Glutamatergic neuron (in vitro differentiated cells): ENCODE measurements around the gene EPB41L4B. TPM values are rescaled to one million over a fixed set of nuclear protein-coding genes. Genes with fewer than 3 reads are reported as not detected.
"Not testable (repeated sequence)": the region's sequence is repeated elsewhere in the genome, so short reads cannot be mapped to it uniquely, and the experiment has no call there.

Experiments
- DNase-seq: peaks from one replicate; pipeline ENCODE4 v3.0.0; 2022
- H3K27ac Mint-ChIP-seq: one replicate; pipeline ENCODE4 v1.8.0; 2020; ENCODE audit warnings: mild to moderate bottlenecking, mixed read lengths, inconsistent platforms; ENCODE audit not compliant: unreplicated experiment
- H3K27me3 Mint-ChIP-seq: one replicate; pipeline ENCODE4 v1.8.0; 2020; ENCODE audit warnings: mild to moderate bottlenecking, moderate library complexity, mixed read lengths, inconsistent platforms; ENCODE audit not compliant: unreplicated experiment
- H3K36me3 Mint-ChIP-seq: one replicate; pipeline ENCODE4 v1.8.0; 2020; ENCODE audit warnings: mild to moderate bottlenecking, mixed read lengths, inconsistent platforms; ENCODE audit not compliant: unreplicated experiment
- H3K4me1 Mint-ChIP-seq: one replicate; pipeline ENCODE4 v1.8.0; 2020; ENCODE audit warnings: mild to moderate bottlenecking, low read depth, mixed read lengths, inconsistent platforms; ENCODE audit not compliant: unreplicated experiment
- H3K4me3 Mint-ChIP-seq: one replicate; pipeline ENCODE4 v1.8.0; 2020; ENCODE audit warnings: mild to moderate bottlenecking, mixed read lengths, inconsistent platforms; ENCODE audit not compliant: unreplicated experiment
- H3K9me3 Mint-ChIP-seq: one replicate; pipeline ENCODE4 v1.8.0; 2020; ENCODE audit warnings: mild to moderate bottlenecking, moderate library complexity, mixed read lengths, inconsistent platforms; ENCODE audit not compliant: unreplicated experiment
- total RNA-seq: library from RNA; stranded (reverse); fragmentation: NEBNext Ultra II Directional; extraction: Animal tissue kit (Norgen Biotek cat#: 25700); gene quantifications from one replicate; pipeline ENCODE4 v1.2.1, GENCODE V29; 2021; ENCODE audit not compliant: unreplicated experiment
- TF ChIP-seq, protein P1 (sequence below): fragments of 200-600 bp; sonication (generic); IDR thresholded peaks from one replicate; pipeline ENCODE4 v1.5.0; 2021; ENCODE audit not compliant: partially characterized antibody, unreplicated experiment

Gene EPB41L4B
- total RNA-seq, 1 donor from 2014 or later: 10.0 TPM

DNA sequence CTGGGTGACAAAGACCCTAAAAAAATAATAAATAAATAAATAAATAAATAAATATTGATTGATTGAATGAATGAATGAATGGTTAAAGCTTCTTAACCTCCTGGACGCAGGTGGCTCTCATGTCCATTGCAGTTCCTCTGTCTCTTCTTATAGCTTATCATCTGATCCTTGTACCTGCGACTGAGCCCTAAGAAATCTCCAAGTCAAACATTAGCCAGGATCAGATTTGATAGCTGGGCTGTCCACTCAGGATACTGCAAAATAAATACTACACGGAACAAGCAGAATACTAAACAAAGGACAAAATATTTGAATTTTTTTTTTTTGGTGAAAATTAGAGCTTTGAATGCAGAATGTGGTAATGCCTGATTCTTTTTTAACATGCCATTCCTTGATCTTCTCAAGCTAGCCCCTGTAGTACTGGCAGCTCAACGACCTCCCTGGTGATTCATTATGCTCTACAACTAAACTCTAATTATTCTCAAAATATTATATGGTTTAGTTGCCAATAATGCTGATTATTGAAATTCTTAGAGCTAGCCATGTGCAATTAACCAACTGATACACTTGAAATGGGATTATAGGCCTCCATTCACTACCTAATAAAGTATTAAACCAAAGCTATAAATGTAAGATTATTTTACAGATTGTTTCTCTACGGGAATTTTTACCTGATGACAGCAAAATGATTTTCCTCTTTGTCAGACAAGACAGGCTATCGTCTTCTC, 191.2 kb downstream of the EPB41L4B start:
- Mint-ChIP-seq H3K9me3 (no peaks in the 10 kb centered on the region), H3K27me3 (peaks cover 2% of the 10 kb centered on the region), H3K36me3 (no peaks in the 10 kb centered on the region), H3K27ac (no peak overlapping the region), H3K4me3 (no peak overlapping the region), H3K4me1 (no peaks in the 10 kb centered on the region)
- DNase-seq: no peak
- TF ChIP-seq, protein P1, sequence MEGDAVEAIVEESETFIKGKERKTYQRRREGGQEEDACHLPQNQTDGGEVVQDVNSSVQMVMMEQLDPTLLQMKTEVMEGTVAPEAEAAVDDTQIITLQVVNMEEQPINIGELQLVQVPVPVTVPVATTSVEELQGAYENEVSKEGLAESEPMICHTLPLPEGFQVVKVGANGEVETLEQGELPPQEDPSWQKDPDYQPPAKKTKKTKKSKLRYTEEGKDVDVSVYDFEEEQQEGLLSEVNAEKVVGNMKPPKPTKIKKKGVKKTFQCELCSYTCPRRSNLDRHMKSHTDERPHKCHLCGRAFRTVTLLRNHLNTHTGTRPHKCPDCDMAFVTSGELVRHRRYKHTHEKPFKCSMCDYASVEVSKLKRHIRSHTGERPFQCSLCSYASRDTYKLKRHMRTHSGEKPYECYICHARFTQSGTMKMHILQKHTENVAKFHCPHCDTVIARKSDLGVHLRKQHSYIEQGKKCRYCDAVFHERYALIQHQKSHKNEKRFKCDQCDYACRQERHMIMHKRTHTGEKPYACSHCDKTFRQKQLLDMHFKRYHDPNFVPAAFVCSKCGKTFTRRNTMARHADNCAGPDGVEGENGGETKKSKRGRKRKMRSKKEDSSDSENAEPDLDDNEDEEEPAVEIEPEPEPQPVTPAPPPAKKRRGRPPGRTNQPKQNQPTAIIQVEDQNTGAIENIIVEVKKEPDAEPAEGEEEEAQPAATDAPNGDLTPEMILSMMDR: no peak

DNA sequence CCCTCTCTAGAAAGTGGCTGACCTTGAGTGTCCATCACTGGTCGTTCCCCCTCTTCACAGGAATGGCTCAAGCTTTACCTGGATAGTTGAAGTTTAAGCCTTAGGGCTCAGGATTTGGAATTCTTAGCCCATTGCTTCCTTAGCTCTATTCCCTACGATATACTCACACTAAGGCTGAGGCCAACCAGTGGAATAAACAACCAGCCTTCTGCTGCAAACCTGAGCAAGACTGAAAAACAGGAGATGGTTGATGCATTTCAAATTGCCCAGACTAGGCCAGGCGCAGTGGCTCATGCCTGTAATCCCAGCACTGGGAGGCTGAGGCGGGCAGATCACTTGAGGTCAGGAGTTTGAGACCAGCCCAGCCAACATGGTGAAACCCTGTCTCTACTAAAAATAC, 194.2 kb downstream of the EPB41L4B start:
- not testable (repeated sequence) for DNase-seq, H3K4me3 Mint-ChIP-seq, H3K36me3 Mint-ChIP-seq, H3K4me1 Mint-ChIP-seq, H3K27ac Mint-ChIP-seq, H3K27me3 Mint-ChIP-seq, H3K9me3 Mint-ChIP-seq

DNA sequence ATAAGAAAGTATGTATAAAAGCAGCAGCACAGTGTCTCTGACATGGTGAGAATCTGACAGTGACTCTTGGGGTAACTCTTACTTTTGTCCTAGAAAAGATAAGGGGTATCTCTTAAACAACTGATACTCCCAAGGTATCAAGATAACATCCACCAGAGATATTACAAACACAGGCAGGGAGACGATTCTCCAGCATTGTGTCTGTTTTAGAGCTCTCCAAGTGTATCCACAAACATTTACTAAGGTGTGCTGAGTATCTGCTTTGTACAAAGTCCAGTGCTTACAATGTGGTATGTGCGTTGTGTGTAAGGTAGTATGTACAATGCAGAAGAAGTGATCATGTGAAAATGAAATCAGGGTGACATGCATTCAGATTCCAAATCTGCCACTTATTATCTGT, 196.7 kb downstream of the EPB41L4B start:
- Mint-ChIP-seq H3K36me3 (no peaks in the 10 kb centered on the region), H3K9me3 (no peaks in the 10 kb centered on the region), H3K27me3 (peaks cover 2% of the 10 kb centered on the region), H3K27ac (no peak overlapping the region), H3K4me3 (no peak overlapping the region), H3K4me1 (no peaks in the 10 kb centered on the region)
- TF ChIP-seq, protein P1: no peak
- no peak for DNase-seq

DNA sequence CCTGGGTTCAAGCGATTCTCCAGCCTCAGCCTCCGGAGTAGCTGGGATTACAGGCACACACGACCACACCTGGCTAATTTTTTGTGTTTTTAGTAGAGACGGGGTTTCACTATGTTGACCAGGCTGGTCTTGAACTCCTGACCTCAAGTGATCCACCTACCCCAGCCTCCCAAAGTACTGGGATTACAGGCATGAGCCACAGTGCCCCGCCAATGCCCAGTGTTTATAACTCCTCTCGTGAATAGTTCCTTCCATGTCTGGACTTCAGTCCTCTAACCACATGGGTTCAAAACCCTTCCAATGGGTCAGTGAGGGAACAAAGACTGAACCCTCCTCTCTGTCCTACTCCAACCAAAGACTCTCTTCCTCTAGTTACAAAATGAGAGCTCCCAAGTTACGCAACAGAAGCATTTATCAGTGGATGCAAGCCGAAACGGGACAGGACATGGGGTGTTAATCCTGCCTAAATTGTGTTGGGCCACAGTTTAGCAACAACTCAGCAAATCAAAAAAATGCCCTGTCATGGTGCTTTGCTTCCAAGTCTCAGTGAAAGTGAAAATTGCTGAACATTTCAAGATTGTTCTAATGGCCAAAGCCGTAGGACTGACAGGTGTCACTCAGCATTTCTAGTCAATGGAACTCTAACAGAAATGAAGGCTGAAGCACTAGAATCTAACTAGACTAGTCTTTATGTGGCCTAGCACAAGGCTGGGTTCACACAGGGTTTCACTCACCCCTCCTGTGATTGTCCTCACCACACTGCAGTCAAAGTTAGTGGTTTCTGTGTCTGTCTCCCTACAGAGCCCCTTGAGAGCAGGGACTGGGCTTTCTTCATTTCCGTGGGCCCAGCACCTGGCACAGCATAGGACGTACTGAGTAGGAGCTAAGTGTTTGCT, 197.9 kb downstream of the EPB41L4B start:
- TF ChIP-seq, protein P1: no peak
- Mint-ChIP-seq H3K4me3 (no peak overlapping the region), H3K27ac (no peak overlapping the region), H3K4me1 (peaks cover 5% of the 10 kb centered on the region), H3K9me3 (peaks cover 7% of the 10 kb centered on the region), H3K27me3 (peaks cover 6% of the 10 kb centered on the region), H3K36me3 (no peaks in the 10 kb centered on the region)
- no peak for DNase-seq

Other genes with a start within 250 kb of the EPB41L4B start
- gene TMEM245, start 201.1 kb downstream of the EPB41L4B start, total RNA-seq: 26.5 TPM
- gene FRRS1L, start 153.8 kb downstream of the EPB41L4B start, total RNA-seq: 4.4 TPM
- gene PTPN3, start 177.2 kb upstream of the EPB41L4B start, total RNA-seq: 1.6 TPM